Body of pancreas (tissue), 4 donors: ENCODE results near the gene ZP1.

Experiments
- POLR2A ChIP-seq, 3 donors: fragments of 450-650 bp; IDR thresholded peaks; one replicate each; pipeline ENCODE4 v1.6.1; 2016; ENCODE audit warnings: antibody characterized with exemption in 3 of 3, mild to moderate bottlenecking in 2 of 3
- TF ChIP-seq, protein P1 (sequence below), 7 experiments: fragments of 450-650 bp in 4 of 7; fragments of 200-600 bp in 3 of 7; sonication (generic) in 3 of 7; IDR thresholded peaks; one replicate each; pipeline ENCODE4 v1.5.1; 2016 to 2019; ENCODE audit warnings: antibody characterized with exemption in 7 of 7

DNA sequence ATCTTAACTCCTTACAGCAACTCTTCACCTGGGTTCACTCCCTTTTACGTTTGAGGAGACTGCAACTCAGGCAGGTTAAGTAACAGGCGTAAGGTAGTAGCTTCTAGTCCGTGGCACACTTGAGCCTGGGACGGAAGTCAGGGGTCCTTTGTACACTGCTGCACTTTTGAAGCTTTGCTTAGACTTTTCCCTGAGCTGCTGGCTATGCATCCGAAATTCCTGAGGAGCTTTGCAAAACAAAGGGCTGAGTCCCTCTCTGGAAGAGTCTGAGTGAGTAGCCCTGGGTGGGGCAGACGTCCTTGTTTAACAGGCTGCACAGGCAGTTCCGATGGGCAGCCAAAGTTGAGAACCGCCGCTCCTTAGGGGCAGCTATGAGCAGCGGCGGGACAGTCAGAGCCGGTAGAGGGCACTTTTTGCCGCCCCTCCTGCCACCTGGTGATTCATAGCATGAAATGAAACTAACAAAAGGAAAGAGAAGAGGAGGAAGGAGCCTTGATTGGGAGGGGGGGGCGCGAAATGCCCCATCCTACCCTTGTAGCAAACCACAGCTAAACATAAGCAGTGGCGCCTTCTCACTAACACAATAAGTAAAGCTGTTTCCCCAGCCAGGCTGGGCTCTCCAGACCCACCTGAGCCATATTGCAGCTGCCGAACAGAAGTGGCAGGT lies 48.0 kb downstream of the ZP1 start:
- TF ChIP-seq, protein P1, sequence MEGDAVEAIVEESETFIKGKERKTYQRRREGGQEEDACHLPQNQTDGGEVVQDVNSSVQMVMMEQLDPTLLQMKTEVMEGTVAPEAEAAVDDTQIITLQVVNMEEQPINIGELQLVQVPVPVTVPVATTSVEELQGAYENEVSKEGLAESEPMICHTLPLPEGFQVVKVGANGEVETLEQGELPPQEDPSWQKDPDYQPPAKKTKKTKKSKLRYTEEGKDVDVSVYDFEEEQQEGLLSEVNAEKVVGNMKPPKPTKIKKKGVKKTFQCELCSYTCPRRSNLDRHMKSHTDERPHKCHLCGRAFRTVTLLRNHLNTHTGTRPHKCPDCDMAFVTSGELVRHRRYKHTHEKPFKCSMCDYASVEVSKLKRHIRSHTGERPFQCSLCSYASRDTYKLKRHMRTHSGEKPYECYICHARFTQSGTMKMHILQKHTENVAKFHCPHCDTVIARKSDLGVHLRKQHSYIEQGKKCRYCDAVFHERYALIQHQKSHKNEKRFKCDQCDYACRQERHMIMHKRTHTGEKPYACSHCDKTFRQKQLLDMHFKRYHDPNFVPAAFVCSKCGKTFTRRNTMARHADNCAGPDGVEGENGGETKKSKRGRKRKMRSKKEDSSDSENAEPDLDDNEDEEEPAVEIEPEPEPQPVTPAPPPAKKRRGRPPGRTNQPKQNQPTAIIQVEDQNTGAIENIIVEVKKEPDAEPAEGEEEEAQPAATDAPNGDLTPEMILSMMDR (IDR thresholded peaks at IDR 0.05) = peak in 3 of 7 experiments; percentile 21 to 31 (median 24)
- TF ChIP-seq POLR2A (IDR thresholded peaks at IDR 0.05) = no peak
